PC-3 (cell line): ENCODE data around the gene MIOX. TPM values are rescaled to one million over a fixed set of nuclear protein-coding genes. Genes with fewer than 3 reads are reported as not detected.
"Not testable (repeated sequence)": the region's sequence is repeated elsewhere in the genome, so short reads cannot be mapped to it uniquely, and the experiment has no call there.

Experiments
- ATAC-seq: fragments of 200-7000 bp; cut with Tn5 transposase; 2 replicates; pipeline ENCODE4 v1.9.1; 2020; ENCODE audit warnings: mild to moderate bottlenecking, moderate library complexity
- BruUV-seq: library from RNA; stranded (reverse); fragments of 400-500 nt; replicated peaks from 2 replicates; lab custom pipeline; 2021; lab: Mats Ljungman, UMichigan
- CTCF ChIA-PET: fragments of 300-600 bp; sonication (Branson Sonifier 250); formaldehyde crosslinking; loops from one replicate; lab custom pipeline; 2022; ENCODE audit warnings: antibody characterized with exemption; lab: Charles Lee
- POLR2A ChIA-PET: fragments of 300-600 bp; sonication (Branson Sonifier 250); formaldehyde crosslinking; loops from one replicate; lab custom pipeline; 2022; ENCODE audit warnings: antibody characterized with exemption; ENCODE audit not compliant: unreplicated experiment; lab: Charles Lee
- DNase-seq: peaks from one replicate; pipeline ENCODE4 v3.0.0-alpha.2; 2015
- H2AFZ ChIP-seq: fragments of 300-600 bp; sonication (generic); 2 replicates; pipeline ENCODE4 v1.6.0; 2016; ENCODE audit warnings: antibody characterized with exemption, low read length
- H3F3A ChIP-seq: fragments of 300-600 bp; sonication (generic); one replicate; pipeline ENCODE4 v1.6.0; 2017; ENCODE audit warnings: antibody characterized with exemption, low read length, control low read depth, mild to moderate bottlenecking; ENCODE audit not compliant: unreplicated experiment
- H3K27ac ChIP-seq: fragments of 300-600 bp; sonication (generic); 2 replicates; pipeline ENCODE4 v1.5.1; 2016; ENCODE audit warnings: mild to moderate bottlenecking, low read length
- H3K27me3 ChIP-seq: fragments of 300-600 bp; sonication (generic); 2 replicates; pipeline ENCODE4 v1.6.1; 2016; ENCODE audit warnings: low read length, mixed read lengths
- H3K36me3 ChIP-seq: fragments of 300-600 bp; sonication (generic); 2 replicates; pipeline ENCODE4 v1.6.1; 2016; ENCODE audit warnings: low read depth, mixed run types, low read length, mixed read lengths
- H3K4me1 ChIP-seq: fragments of 300-600 bp; sonication (generic); 2 replicates; pipeline ENCODE4 v1.5.1; 2016; ENCODE audit warnings: low read length; ENCODE audit not compliant: insufficient read depth
- H3K4me2 ChIP-seq: fragments of 300-600 bp; sonication (generic); 2 replicates; pipeline ENCODE4 v1.6.0; 2016; ENCODE audit warnings: low read length
- H3K4me3 ChIP-seq: fragments of 300-600 bp; sonication (generic); 2 replicates; pipeline ENCODE4 v1.5.1; 2016; ENCODE audit warnings: mild to moderate bottlenecking, low read length, mixed read lengths
- H3K79me2 ChIP-seq: fragments of 300-600 bp; sonication (generic); 2 replicates; pipeline ENCODE4 v1.6.1; 2017; ENCODE audit warnings: low read length, mixed read lengths
- H3K9ac ChIP-seq: fragments of 300-600 bp; sonication (generic); 2 replicates; pipeline ENCODE4 v1.6.0; 2016; ENCODE audit warnings: mild to moderate bottlenecking, low read length
- H3K9me2 ChIP-seq: fragments of 300-600 bp; sonication (generic); replicated peaks from 2 replicates; pipeline ENCODE4 v1.6.1; 2016; ENCODE audit warnings: mixed run types, low read length, mixed read lengths
- H3K9me3 ChIP-seq: fragments of 300-600 bp; sonication (generic); 2 replicates; pipeline ENCODE4 v1.6.1; 2016; ENCODE audit warnings: low read length, mixed read lengths
- H4K20me1 ChIP-seq: fragments of 300-600 bp; sonication (generic); 2 replicates; pipeline ENCODE4 v1.6.1; 2016; ENCODE audit warnings: low read length, mixed read lengths
- CTCF ChIP-seq: fragments of 300-600 bp; sonication (generic); conservative IDR thresholded peaks from 2 replicates; pipeline ENCODE4 v1.5.1; 2017; ENCODE audit warnings: antibody characterized with exemption, low read depth, mild to moderate bottlenecking, low read length
- EZH2 ChIP-seq: fragments of 300-600 bp; sonication (generic); IDR thresholded peaks from one replicate; pipeline ENCODE4 v1.6.1; 2017; ENCODE audit warnings: antibody characterized with exemption, mild to moderate bottlenecking, low read length; ENCODE audit not compliant: unreplicated experiment
- EZH2phosphoT487 ChIP-seq: fragments of 300-600 bp; sonication (generic); IDR thresholded peaks from 2 replicates; pipeline ENCODE4 v1.6.1; 2018; ENCODE audit warnings: mild to moderate bottlenecking, antibody characterized with exemption, low read length, borderline replicate concordance
- intact Hi-C: fragments of 100-400 bp; cut with micrococcal nuclease; formaldehyde crosslinking; loops from 2 replicates; pipeline ENCODE4 v1.9.0; 2023
- total RNA-seq: library from RNA; depleted of rRNA; stranded (reverse); fragments of >200 nt; gene quantifications from 2 replicates; pipeline ENCODE4 v1.2.3, GENCODE V29; 2014

MIOX gene
- total RNA-seq, 1 experiment from 2014 or later = not detected

DNA sequence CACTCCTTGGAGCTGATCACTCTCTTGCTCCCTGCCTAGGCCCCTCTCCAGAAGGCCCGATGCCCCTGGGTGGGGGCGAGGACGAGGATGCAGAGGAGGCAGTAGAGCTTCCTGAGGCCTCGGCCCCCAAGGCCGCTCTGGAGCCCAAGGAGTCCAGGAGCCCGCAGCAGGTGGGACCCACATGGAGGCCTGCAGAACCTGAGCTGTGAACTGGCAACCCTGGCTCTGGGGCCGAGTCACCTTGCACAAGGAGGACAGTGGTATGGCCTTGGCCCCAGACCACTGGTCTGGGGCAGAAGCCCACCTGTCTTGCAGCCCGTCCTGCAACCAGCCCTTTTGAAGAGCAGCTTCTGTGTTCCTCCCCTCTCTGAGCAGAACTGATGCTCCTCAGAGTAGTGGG lies 32.5 kb downstream of the MIOX start:
- ATAC-seq (no peak), DNase-seq (no peak)
- intact Hi-C loops = no loop called here
- ChIA-PET POLR2A (no interaction called here), CTCF (no interaction called here)
- no peaks in the 10 kb centered on the region; the same call in 1 of the 2 replicates for H4K20me1 ChIP-seq
- H2AFZ ChIP-seq = no peak overlapping the region
- no peak overlapping the region for H3K4me3 ChIP-seq
- peaks cover 6% of the 10 kb centered on the region; the same call in 1 of the 2 replicates for H3K4me1 ChIP-seq
- BruUV-seq = no TSS peak
- H3K9ac ChIP-seq = no peak overlapping the region
- H3K36me3 ChIP-seq = no peaks in the 10 kb centered on the region; the same call in 1 of the 2 replicates
- no peaks in the 10 kb centered on the region for H3K9me2 ChIP-seq
- peaks cover 23% of the 10 kb centered on the region for H3K79me2 ChIP-seq
- H3K27ac ChIP-seq = no peak overlapping the region
- no peaks in the 10 kb centered on the region for H3K9me3 ChIP-seq
- H3K4me2 ChIP-seq = no peak overlapping the region
- no peaks in the 10 kb centered on the region for H3K27me3 ChIP-seq
- no peaks in the 10 kb centered on the region for H3F3A ChIP-seq
- TF ChIP-seq EZH2phosphoT487 = no peak
- no peak for TF ChIP-seq CTCF
- no peak for TF ChIP-seq EZH2

DNA sequence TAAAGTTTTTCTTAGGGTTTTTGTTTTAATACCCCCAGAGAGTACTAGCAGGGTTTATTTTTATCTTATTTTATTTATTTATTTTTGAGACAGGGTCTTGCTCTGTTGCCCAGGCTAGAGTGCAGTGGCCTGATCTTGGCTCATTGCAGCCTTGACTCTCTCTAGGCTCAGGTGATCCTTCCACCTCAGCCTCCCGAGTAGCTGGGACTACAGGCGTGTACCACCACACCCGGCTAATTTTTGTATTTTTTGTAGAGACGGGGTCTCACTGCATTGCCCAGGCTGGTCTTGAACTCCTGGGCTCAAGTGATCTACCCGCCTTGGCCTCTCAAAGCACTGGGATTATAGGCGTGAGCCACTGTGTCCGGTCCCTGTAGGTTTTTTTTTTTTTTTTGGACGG lies 33.5 kb downstream of the MIOX start:
- H3K36me3 ChIP-seq, H3F3A ChIP-seq, H3K27me3 ChIP-seq, H3K4me1 ChIP-seq, H3K4me3 ChIP-seq, BruUV-seq, H3K9me3 ChIP-seq, DNase-seq, H3K9ac ChIP-seq, H3K4me2 ChIP-seq, H2AFZ ChIP-seq, POLR2A ChIA-PET, intact Hi-C loops, CTCF ChIA-PET, H3K27ac ChIP-seq, ATAC-seq, H4K20me1 ChIP-seq, H3K9me2 ChIP-seq: not testable (repeated sequence)
- H3K79me2 ChIP-seq = peaks cover 26% of the 10 kb centered on the region

DNA sequence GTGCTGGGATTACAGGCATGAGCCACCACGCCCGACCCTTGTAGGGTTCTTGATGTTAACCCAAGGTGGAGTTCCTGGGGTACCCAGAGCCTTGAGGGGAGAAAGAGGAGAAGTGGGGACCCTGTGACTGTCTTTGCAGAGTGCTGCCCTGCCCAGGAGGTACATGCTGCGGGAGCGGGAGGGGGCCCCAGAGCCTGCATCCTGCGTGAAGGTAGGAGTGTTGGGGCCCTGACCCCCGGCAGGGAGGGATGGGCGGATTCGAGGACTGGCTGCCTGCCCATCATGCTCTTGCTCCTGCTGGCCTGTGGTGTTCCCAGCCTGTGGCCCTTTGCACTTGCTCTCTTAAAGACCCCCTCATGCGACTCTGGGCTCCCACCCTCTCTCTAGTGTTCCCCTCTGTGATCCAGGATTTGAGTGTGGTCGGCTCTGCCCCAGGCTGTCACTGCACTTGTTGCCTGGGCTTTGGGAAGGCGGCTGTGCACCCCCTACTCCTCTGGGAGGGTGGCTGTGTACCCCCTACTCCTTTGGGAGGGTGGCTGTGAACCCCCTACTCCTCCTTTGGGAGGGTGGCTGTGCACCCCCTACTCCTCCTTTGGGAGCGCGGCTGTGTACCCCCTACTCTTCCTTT lies 34.3 kb downstream of the MIOX start:
- Histone ChIP-seq H4K20me1 (no peaks in the 10 kb centered on the region; the same call in 1 of the 2 replicates), H3F3A (no peaks in the 10 kb centered on the region), H3K4me3 (no peak overlapping the region), H3K9me2 (no peaks in the 10 kb centered on the region), H3K27ac (no peak overlapping the region), H3K36me3 (no peaks in the 10 kb centered on the region; the same call in 1 of the 2 replicates), H3K27me3 (no peaks in the 10 kb centered on the region), H2AFZ (no peak overlapping the region), H3K79me2 (peaks cover 23% of the 10 kb centered on the region), H3K9ac (no peak overlapping the region), H3K4me1 (peaks cover 9% of the 10 kb centered on the region; the same call in 1 of the 2 replicates), H3K9me3 (no peaks in the 10 kb centered on the region), H3K4me2 (no peak overlapping the region)
- no TSS peak for BruUV-seq
- TF ChIP-seq EZH2phosphoT487 = no peak
- no peak for TF ChIP-seq CTCF
- TF ChIP-seq EZH2 = no peak
- ATAC-seq (no peak), DNase-seq (no peak)
- ChIA-PET POLR2A (no interaction called here), CTCF (no interaction called here)
- intact Hi-C loops = no loop called here
